ENCODE data around the gene CCND2.

GRCh38 chr12:4302881-4303280 is 29.3 kb downstream of the CCND2 start:
- TF ChIP-seq, protein P1, sequence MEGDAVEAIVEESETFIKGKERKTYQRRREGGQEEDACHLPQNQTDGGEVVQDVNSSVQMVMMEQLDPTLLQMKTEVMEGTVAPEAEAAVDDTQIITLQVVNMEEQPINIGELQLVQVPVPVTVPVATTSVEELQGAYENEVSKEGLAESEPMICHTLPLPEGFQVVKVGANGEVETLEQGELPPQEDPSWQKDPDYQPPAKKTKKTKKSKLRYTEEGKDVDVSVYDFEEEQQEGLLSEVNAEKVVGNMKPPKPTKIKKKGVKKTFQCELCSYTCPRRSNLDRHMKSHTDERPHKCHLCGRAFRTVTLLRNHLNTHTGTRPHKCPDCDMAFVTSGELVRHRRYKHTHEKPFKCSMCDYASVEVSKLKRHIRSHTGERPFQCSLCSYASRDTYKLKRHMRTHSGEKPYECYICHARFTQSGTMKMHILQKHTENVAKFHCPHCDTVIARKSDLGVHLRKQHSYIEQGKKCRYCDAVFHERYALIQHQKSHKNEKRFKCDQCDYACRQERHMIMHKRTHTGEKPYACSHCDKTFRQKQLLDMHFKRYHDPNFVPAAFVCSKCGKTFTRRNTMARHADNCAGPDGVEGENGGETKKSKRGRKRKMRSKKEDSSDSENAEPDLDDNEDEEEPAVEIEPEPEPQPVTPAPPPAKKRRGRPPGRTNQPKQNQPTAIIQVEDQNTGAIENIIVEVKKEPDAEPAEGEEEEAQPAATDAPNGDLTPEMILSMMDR (IDR thresholded peaks at IDR 0.05; ENCODE audit: poor library complexity, severe bottlenecking) = no peak
- TF ChIP-seq EZH2 (IDR thresholded peaks at IDR 0.05; ENCODE audit: borderline replicate concordance, insufficient read depth, low read length, poor library complexity, severe bottlenecking) (no peak), RAD21 (conservative IDR thresholded peaks at IDR 0.05) (no peak), POLR2AphosphoS5 (IDR thresholded peaks at IDR 0.05) (no peak), REST (IDR thresholded peaks at IDR 0.05; ENCODE audit: borderline replicate concordance) (no peak), TAF1 (IDR thresholded peaks at IDR 0.05; ENCODE audit: low read depth) (no peak)

Measured in neural cell (in vitro differentiated cells).